PFSK-1 (cell line): ENCODE results near the gene FICD.

Experiments
- FOXP2 ChIP-seq: optimal IDR thresholded peaks from 2 replicates; pipeline ENCODE3; 2011; ENCODE audit warnings: borderline replicate concordance, control low read depth, inconsistent platforms; ENCODE audit not compliant: insufficient read depth; ENCODE audit errors: extremely low read length, extremely low read depth
- POLR2AphosphoS5 ChIP-seq: IDR thresholded peaks from 2 replicates; pipeline ENCODE4 v1.6.1; 2012; ENCODE audit warnings: low read depth, mild to moderate bottlenecking, control low read depth, low read length, moderate library complexity
- SIN3A ChIP-seq: IDR thresholded peaks from 2 replicates; pipeline ENCODE4 v1.6.1; 2012; ENCODE audit warnings: mild to moderate bottlenecking, low read length, moderate library complexity, borderline replicate concordance; ENCODE audit not compliant: insufficient read depth
- TAF1 ChIP-seq: IDR thresholded peaks from 2 replicates; pipeline ENCODE4 v1.6.1; 2012; ENCODE audit warnings: low read length, control low read depth, borderline replicate concordance; ENCODE audit not compliant: insufficient read depth
- TF ChIP-seq, protein P1 (sequence below), 2 experiments: IDR thresholded peaks; 2 replicates each; pipeline versions ENCODE4 v1.6.1 to v1.8.0; 2011 to 2012; ENCODE audit warnings: low read depth in 2 of 2, low read length in 2 of 2, control low read depth in 1 of 2, inconsistent platforms in 1 of 2, mild to moderate bottlenecking in 1 of 2, moderate library complexity in 1 of 2; ENCODE audit not compliant: insufficient read depth in 1 of 2

FICD gene

DNA sequence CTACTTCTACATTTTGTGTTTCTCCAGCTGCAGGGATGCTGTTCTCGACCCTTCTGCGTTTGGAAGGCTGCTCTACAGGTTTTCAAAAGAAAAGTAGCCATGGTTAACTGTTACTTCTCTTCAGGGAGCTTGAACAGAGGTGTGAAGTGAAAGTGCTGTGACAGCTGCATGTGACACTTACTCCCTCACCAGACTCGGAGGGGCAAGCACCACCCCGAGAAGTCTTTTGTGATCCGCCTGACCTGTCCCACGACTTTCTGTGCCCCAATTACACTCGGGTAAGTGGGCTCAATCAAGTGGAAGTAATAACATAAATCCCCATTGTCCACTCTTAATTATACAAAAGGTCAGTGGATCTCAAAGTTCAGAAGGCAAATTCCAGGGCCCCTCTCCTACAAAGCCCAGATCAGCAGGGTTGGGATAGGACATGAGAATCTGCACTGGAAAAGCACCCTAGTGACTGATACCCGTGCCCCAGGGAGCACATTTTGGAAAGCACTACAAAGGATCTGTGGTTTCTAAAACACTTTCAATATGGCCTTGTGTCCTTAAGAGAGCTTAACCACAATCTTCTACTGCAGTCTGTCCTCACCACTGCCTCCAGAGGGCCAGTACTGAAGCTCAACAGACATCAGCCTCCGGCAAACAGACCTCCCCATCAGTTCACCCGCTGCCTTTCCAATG is 11.5 kb downstream of the FICD start:
- TF ChIP-seq, protein P1, sequence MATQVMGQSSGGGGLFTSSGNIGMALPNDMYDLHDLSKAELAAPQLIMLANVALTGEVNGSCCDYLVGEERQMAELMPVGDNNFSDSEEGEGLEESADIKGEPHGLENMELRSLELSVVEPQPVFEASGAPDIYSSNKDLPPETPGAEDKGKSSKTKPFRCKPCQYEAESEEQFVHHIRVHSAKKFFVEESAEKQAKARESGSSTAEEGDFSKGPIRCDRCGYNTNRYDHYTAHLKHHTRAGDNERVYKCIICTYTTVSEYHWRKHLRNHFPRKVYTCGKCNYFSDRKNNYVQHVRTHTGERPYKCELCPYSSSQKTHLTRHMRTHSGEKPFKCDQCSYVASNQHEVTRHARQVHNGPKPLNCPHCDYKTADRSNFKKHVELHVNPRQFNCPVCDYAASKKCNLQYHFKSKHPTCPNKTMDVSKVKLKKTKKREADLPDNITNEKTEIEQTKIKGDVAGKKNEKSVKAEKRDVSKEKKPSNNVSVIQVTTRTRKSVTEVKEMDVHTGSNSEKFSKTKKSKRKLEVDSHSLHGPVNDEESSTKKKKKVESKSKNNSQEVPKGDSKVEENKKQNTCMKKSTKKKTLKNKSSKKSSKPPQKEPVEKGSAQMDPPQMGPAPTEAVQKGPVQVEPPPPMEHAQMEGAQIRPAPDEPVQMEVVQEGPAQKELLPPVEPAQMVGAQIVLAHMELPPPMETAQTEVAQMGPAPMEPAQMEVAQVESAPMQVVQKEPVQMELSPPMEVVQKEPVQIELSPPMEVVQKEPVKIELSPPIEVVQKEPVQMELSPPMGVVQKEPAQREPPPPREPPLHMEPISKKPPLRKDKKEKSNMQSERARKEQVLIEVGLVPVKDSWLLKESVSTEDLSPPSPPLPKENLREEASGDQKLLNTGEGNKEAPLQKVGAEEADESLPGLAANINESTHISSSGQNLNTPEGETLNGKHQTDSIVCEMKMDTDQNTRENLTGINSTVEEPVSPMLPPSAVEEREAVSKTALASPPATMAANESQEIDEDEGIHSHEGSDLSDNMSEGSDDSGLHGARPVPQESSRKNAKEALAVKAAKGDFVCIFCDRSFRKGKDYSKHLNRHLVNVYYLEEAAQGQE (IDR thresholded peaks at IDR 0.05; ENCODE audit: insufficient read depth in 1 of 2, low read depth in 2 of 2, low read length in 2 of 2): no peak
- TF ChIP-seq TAF1 (no peak), FOXP2 (no peak), SIN3A (no peak), POLR2AphosphoS5 (no peak)

DNA sequence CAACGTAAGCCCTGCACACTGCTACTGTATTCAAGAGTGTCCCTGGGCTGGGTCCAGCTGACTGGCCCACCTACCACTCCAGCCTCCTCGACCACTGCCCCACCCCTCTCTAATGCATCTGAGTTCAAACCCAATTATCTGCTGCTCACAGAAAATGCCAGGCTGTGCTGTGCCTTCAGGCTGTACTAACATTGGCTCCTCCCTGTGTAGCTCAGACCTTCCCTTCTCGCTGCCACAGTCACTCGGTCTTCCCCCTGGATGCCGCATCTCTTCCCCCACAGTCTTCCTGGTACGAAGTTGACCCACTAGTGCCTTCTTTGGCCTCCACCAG is 12.1 kb downstream of the FICD start:
- TF ChIP-seq TAF1 (no peak), POLR2AphosphoS5 (no peak), FOXP2 (no peak), SIN3A (no peak)
- TF ChIP-seq, protein P1 (IDR thresholded peaks at IDR 0.05; ENCODE audit: insufficient read depth in 1 of 2, low read depth in 2 of 2, low read length in 2 of 2): no peak

DNA sequence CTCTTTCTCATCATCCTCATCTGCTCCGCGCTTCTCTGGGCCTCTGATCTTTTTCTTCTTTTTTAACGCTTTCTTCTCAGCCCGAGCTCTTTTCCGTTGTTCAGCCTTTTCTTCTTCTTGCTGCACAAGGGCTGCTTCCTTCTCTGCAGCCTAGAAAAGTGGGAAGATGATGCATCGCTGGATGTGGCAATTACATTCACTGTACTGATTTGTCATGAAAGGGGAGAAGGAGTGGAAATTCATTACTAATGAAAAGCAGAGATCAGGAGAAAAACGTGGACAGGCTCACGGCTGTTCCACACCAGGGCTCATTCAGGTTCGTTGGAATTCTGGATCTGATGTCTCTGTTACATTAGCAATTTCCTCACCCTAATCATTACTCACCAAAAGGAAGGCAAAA is 15.1 kb downstream of the FICD start:
- no peak for TF ChIP-seq POLR2AphosphoS5
- TF ChIP-seq, protein P1 (IDR thresholded peaks at IDR 0.05; ENCODE audit: insufficient read depth in 1 of 2, low read depth in 2 of 2, low read length in 2 of 2): no peak
- TF ChIP-seq FOXP2: no peak
- no peak for TF ChIP-seq SIN3A
- no peak for TF ChIP-seq TAF1

DNA sequence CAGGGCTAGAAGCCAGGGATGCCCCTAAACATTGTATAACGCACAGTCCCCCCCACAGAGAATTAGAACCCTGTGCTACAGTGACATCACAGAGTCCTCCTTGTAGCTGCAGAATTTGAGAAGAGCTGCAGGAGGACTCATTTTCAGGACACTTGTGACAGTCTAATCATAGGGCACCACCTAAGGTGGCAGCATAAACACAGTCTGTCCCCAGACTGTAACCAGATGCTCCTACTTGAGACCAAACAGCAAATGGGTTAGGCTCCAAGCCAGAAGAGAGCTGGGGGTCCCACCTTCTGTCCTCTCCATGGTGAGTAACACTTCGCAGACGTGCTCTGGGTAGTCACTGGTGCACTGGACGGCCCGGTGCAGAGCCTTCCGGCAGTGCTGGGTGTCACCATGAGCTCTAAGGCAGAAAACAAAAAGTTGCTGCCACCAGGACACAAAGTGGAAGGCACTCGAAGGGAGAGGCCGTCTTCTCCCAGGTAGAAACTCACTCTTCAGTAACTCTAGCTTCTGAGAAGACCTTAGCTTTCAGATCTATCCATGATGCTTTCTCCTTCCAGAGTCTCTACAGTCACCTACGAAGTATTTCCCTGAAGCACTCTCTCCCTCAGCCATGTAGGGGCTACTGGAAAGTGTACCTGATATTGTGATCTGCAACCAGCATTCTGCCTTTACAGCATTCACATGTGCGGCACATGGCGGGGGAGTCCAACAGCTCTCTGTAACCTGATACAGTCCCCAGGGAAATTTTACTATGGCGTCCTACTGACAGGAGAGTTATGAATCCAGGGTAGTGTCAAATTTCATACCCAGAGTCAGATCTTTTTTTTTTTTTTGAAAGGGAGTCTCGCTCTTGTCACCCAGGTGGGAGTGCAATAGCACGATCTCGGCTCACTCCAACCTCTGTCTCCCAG is 17.1 kb downstream of the FICD start:
- TF ChIP-seq, protein P1 (IDR thresholded peaks at IDR 0.05; ENCODE audit: insufficient read depth in 1 of 2, low read depth in 2 of 2, low read length in 2 of 2): no peak
- no peak for TF ChIP-seq SIN3A
- no peak for TF ChIP-seq FOXP2
- TF ChIP-seq POLR2AphosphoS5: no peak
- no peak for TF ChIP-seq TAF1
